Measurements from ENCODE around the gene TENM4.

The TENM4 gene

DNA sequence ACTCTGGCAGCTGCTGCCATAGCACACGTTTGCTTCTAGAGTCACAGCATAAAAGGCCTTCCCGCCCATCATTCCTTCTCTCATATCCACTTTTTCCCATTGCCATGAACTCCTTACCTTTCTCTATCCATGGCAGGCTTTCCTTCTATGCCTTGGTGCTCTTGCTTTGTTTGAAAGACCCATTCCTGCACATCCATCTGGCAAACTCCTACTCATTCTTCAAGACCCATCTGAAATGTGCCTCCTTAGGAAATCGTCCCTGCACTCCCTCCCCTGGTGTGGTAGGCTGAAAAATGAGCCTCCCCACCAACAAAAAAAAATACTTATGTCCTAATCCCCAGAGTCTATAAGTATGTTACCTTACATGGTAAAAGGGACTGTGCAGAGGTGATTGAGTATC is 100.3 kb downstream of the TENM4 start:
- DNase-seq = no peak

DNA sequence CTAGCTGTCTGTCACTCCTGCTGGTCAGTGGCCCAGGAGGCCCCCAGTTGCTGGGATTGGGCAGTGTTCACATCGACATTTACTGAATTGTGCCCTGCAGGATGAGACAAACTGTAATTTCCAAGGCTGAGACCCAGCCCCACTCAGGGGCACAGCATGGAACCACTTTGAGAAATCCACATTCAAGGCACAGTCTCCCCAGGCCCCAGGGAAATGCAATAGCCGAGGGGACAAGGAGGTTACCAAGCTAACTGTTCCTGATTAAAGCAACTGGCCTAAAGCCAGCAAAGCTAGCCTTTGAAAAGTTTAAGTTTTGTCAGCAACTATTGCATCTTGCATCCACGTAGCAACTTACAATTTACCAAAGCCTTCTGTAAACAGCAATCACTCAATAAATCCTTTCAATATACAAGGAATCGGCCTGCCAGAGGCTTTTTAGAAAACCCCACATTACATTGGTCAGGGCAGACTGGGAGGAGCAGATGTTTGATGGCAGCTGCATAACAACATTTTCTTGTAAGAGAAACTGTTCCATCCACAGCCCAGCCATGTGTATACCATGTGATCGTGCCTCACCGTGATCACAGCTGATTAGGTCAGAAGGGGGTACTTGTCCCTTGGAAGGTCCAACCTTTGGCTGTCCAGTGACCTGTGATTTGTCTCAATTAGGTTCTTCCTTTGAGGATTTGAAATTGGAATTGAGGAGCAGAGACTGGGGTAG is 103.9 kb downstream of the TENM4 start:
- DNase-seq = no peak

DNA sequence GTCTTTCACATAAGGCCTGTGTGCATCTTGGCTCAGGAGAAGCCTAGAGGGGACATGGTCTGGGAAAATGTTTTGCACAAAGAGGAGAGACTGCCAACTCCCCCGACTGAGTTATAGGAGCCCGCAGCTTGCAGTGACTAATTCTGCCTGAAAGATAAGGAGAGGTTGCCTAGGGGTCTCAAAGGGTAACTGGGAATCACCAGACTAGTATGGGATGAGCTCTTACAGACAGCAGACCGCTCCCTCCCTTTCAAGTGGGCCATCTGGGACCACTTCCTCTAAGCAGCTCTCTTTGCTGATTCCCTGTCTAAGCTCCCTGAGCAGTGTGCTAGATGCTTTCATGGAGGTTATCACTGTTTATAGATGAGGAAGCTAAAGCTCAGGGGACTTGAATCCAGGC is 105.1 kb downstream of the TENM4 start:
- no peak for DNase-seq

GRCh38 chr11:79333355-79333754 is 107.5 kb downstream of the TENM4 start:
- DNase-seq = no peak

- DNase-seq = no peak
Observed at GRCh38 chr11:79332017-79332416, 108.8 kb downstream of the TENM4 start.

GRCh38 chr11:79331203-79331901 is 109.5 kb downstream of the TENM4 start:
- DNase-seq = no peak

DNA sequence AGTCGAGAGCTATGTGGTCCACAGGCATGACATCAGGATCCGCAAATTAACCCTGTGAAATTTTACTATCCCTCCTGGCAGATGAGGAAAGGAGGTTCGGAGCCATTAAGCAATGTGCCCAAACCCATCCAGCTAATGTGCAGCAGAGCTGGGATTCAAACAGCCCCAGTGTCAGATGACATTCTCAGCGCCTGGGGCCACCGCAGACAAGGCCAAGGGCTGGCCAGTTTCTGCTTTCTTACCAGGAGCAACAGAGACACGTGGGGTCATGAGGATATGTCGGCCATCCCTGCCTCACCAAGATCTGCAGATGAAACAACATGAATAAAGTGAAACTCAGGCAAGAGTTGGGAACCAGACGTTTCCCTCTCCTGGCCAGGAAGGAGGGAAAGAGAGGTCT is 110.2 kb downstream of the TENM4 start:
- no peak for DNase-seq

DNA sequence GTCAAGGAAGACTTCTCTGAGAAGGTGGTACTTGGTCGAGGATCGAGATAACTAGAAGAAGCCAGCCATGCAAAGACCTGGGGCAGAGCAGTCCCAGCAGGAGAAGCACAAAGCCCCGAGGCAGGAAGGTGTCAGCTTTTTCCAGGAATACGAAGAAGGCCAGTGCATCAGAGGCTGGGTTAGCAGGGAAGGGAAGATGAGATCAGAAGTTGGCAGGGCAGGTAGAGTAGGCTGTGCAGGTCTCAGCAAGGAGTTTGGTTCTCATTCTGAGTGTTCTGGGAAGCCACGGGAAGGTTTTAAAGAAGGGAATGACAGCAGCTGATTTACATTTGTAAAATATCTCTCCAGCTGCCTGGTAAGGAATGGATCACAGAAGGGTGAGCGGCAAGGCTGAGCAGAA is 111.3 kb downstream of the TENM4 start:
- no peak for DNase-seq

- DNase-seq = no peak
Observed at GRCh38 chr11:79328402-79328801, 112.4 kb downstream of the TENM4 start.

DNA sequence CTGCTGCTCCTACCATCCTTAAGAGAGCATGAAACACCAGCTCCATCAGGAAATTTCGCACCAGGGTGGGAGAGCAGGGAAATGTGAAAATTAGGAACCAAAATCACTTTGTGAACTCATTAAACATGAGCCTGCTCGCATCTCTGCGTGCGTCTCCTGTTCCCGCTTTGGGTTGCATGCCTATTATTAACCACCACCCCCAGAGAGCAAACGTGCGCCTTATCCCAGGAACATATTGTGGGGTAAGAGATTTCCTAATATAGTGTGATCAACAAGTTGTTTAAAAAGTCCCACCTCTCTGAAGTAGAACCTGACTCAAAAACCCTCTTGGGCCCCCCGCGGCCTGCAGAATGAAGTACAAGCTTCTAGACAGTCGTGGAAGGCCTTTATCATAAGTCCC is 115.0 kb downstream of the TENM4 start:
- no peak for DNase-seq

DNA sequence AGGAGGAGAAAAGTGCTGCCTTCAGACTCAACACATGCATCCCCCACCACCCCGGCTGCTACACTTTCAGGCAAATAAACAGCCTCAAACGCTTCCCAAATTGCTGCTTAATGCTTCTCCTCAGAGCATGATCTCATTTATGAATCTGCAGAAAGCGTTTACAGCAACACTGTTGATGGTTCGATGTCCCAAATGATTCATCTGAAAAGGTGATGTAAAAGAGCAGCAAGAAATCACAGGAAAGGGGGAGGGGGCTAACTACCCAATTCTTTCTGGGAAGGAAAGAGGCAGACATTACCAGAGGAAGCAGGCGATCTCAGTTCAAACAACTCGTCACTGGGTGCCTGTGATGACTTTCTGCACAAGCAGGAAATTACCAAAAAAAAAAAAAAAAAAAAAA is 119.6 kb downstream of the TENM4 start:
- DNase-seq = no peak

DNA sequence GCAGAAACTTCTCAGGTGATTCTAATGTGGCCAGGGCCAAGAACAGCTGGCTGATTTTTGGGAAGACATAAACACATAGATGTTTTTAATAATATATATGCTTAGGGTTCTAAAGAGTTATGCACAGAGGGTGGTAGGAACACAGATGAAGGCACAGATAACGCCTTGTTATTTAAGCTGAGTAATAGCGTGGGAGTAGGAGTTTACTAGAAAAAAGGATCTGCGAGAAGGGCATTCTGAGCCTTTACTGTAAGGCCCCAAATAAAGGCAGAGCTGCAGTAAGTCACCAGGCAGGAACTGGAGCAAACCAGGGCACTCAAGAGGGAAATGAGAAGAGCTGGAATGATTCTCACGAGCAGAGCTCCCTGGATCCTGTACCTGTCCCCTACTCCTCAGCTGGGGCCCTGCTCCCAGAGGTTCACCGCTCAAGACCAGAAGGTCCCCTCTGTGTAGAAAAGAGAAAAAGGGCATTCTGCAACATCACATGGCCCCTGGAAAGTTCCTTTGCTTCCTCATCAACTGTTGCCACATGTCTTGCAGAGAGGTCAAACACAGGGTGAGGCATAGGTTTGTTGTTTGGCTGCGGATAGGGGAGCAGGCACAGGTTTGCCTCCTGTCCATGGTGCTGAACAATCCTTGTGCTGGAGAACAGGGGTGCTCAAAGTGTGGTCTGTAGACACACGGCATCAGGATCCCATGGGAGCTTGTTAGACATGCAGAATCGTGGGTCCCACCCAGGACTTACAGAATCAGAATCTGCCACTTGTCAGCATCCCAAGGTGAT is 125.7 kb downstream of the TENM4 start:
- DNase-seq = no peak

- DNase-seq = no peak
Observed at GRCh38 chr11:79313530-79313913, 127.3 kb downstream of the TENM4 start.

- DNase-seq = no peak
Observed at GRCh38 chr11:79312617-79313529, 128.0 kb downstream of the TENM4 start.

- DNase-seq = no peak
Observed at GRCh38 chr11:79311461-79311860, 129.4 kb downstream of the TENM4 start.

DNA sequence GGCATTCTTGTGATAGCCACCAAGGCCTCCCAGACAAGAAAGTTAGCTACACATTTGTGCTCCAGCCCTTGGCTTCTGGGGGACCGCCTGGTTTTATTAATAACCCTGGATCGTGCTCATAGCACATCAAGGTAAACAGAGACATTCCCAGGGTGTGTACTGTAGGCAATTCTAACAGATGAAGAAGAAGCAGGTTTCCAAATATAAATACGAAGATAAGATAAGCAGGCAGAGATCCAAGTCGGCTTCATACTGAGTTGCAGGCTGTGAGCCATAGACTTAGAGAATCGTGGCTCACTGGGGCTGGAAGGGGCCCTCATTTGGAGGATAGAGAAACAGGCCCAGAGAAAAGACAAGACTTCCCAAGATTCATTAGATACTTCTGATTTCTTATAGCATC is 131.4 kb downstream of the TENM4 start:
- DNase-seq = no peak

GRCh38 chr11:79308429-79308828 is 132.4 kb downstream of the TENM4 start:
- DNase-seq = no peak

DNA sequence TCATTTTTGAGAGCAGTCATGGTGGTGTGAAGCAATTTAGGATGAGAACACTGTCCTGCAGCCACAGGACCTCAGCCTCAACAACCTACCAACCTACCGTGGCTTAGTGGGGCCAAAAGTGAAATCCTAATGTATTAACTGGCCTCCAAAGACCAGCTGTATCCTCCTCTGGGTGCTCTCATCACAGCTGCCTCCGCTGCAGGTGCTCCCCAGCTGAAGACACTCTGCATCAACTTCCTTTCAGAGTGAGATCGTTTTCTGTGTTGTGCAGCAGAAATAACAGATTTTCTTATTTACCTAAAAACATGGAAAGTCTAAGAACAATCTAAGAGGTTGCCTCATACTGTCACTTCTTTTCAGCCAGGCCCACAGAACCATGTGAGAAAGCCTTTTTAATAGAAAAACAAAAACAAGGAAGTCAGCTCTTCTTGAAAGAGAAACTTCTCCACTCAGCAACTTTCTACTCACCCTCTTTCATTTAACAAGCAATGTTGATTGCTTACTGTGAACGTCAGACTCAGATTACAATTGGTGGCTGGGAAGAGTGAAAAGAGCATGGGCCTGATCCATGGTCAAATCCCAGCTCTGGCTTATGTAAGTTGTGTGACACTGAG is 136.1 kb downstream of the TENM4 start:
- no peak for DNase-seq

DNA sequence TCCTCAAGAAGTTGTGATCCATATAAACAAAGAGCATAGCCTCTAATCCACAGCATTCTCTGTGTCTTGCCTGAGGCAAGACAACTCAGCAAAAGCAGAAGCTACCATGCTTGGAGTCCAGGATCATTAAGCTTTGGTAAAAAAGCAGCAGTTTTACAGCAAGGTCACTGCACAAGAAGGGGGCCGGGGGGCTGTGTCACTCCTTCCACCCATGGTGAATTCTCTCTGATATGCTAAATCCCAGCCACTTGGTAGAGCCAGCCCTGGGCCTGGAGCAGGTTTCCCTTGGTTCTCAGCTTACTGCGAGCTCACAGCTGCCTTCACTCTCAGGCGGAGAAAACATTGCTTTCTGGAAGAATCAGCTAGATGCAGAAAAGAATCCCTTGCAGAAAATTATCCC is 144.7 kb downstream of the TENM4 start:
- no peak for DNase-seq

DNA sequence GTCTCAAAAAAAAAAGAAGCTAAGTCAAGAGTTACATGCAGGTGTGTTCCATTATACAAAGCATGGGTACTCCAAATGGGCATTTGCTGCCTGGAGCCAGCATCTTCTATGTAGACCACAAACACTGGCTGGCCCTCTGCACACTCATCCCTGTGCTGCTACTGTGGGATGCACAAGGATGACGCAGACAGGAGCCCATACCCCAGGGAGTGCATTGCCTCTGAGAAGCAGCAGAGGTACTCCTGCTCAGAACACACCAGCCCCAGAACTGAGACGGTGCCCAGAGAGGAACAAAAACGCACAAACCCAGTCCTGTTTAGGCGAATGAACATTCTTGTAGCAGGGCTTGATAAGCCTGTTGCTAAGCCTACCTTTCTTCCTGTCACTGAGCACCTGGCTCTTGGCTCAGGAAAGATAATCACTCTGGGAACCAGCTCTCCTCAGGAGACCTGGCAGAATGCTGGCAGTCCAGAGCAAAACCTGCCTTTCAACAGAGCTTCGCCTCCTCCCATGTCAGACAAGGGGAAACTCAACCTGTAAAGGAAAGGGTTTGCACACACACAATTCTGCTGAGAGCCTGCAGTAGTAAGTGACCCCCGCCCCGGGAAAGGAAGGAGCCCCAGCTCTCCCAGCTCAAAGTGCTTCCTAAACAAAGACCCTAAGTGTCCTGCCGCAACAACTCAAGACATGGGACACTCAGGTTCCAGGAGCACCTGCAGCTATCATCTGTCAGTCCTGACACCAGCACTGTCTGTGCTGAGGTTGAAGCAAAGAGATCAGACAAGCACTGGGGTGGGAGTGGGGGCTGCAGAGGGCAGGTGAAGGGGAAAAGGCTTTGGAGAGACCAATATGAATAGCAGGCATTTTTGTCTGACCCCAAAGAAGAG is 145.7 kb downstream of the TENM4 start:
- DNase-seq = no peak

DNA sequence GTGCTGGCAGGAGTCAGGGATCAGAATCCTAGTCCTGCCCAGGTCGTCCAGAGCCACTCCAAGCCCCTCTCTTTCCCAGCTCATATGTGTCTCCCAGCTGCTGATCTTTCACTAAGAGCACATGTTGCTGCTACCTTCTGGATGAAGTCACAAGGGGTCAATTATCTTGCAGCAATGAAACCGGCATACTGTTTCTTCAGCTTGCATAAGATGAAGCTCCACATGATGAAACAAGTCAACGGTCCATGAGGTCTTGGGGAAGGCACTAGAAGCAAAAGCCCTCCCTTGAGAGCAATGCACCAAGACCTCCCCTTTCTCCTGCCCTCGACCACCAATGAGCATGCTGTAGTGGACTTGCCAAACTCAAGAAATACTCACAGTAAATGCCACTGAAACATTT is 148.9 kb downstream of the TENM4 start:
- no peak for DNase-seq

All from T-helper 1 cell (primary cell).